ENCODE results near the gene BATF3.

The BATF3 gene

GRCh38 chr1:212668477-212668876 lies 31.2 kb downstream of the BATF3 start:
- Histone ChIP-seq H3K27me3 (ENCODE audit: insufficient read depth, low read length, poor library complexity, severe bottlenecking) (no peaks in the 10 kb centered on the region), H3K4me3 (ENCODE audit: low read length, poor library complexity, severe bottlenecking) (no peak overlapping the region), H4K20me1 (ENCODE audit: insufficient read depth, low read length, poor library complexity, severe bottlenecking) (no peaks in the 10 kb centered on the region), H3K9me2 (replicated peaks; ENCODE audit: low read depth, low read length) (no peaks in the 10 kb centered on the region), H3K4me1 (ENCODE audit: insufficient read depth, low read length, poor library complexity, severe bottlenecking) (peaks cover 37% of the 10 kb centered on the region), H3K36me3 (ENCODE audit: insufficient read depth, low read length) (no peaks in the 10 kb centered on the region), H3K9ac (ENCODE audit: low read depth, low read length, poor library complexity, severe bottlenecking) (no peak overlapping the region), H3K4me2 (ENCODE audit: low read depth, low read length, poor library complexity, severe bottlenecking) (no peak overlapping the region), H3F3A (ENCODE audit: low read depth) (peaks cover 2% of the 10 kb centered on the region; the same call in 1 of the 2 replicates), H3K9me3 (ENCODE audit: insufficient read depth, low read depth, low read length) (no peaks in the 10 kb centered on the region), H2AFZ (ENCODE audit: low read length) (peak overlapping the region; percentile 36; the same call in 1 of the 2 replicates), H3K79me2 (ENCODE audit: insufficient read depth, low read length) (no peaks in the 10 kb centered on the region)
- TF ChIP-seq EZH2phosphoT487 (IDR thresholded peaks at IDR 0.05; ENCODE audit: borderline replicate concordance) (no peak), CTCF (conservative IDR thresholded peaks at IDR 0.05; ENCODE audit: low read length) (no peak)

- Histone ChIP-seq H3K79me2 (ENCODE audit: insufficient read depth, low read length) (no peaks in the 10 kb centered on the region), H3K27me3 (ENCODE audit: insufficient read depth, low read length, poor library complexity, severe bottlenecking) (no peaks in the 10 kb centered on the region), H3K36me3 (ENCODE audit: insufficient read depth, low read length) (no peaks in the 10 kb centered on the region), H3F3A (ENCODE audit: low read depth) (peaks cover 2% of the 10 kb centered on the region; the same call in 1 of the 2 replicates), H3K4me1 (ENCODE audit: insufficient read depth, low read length, poor library complexity, severe bottlenecking) (peaks cover 37% of the 10 kb centered on the region), H3K9me3 (ENCODE audit: insufficient read depth, low read depth, low read length) (no peaks in the 10 kb centered on the region), H3K9ac (ENCODE audit: low read depth, low read length, poor library complexity, severe bottlenecking) (no peak overlapping the region), H2AFZ (ENCODE audit: low read length) (no peak overlapping the region), H4K20me1 (ENCODE audit: insufficient read depth, low read length, poor library complexity, severe bottlenecking) (no peaks in the 10 kb centered on the region), H3K4me3 (ENCODE audit: low read length, poor library complexity, severe bottlenecking) (no peak overlapping the region), H3K4me2 (ENCODE audit: low read depth, low read length, poor library complexity, severe bottlenecking) (peak overlapping the region; percentile 9), H3K9me2 (replicated peaks; ENCODE audit: low read depth, low read length) (no peaks in the 10 kb centered on the region)
- no peak for TF ChIP-seq EZH2phosphoT487 (IDR thresholded peaks at IDR 0.05; ENCODE audit: borderline replicate concordance)
Observed at GRCh38 chr1:212667223-212668139, 32.2 kb downstream of the BATF3 start.

DNA sequence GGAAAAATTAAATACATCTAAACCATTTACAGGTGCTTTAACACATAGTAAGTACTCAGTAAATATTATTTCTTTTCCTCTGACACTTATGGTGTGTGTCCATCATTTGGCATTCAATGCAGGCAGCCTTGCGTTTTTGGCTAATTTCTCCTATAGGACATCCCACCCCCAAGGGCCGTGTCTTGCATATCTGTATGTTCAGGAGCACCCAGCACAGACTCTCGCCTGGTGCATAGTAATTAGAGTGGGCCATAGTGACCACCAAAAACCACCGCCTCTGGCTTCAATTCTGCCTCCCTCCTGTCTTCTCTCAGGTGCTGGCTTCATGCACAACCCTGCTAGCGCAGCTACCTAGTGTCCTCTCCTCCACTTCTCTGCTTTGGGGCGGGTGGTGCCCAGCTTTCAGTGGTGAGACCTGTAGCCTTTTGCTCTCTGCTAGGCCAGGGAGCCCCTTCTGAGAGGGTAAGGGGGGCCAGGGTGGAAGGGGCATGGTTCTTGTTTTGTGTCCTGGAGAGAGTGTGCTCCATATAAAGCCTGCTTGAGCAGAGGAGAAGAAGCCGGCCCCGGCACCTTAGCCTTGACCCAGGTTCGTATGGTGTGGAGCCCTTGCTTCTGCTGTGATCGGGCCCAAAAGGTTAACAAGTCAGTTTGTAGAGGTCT lies 33.4 kb downstream of the BATF3 start:
- Histone ChIP-seq H2AFZ (ENCODE audit: low read length) (no peak overlapping the region), H3K4me1 (ENCODE audit: insufficient read depth, low read length, poor library complexity, severe bottlenecking) (peaks cover 31% of the 10 kb centered on the region), H3K9me3 (ENCODE audit: insufficient read depth, low read depth, low read length) (no peaks in the 10 kb centered on the region), H3K27me3 (ENCODE audit: insufficient read depth, low read length, poor library complexity, severe bottlenecking) (no peaks in the 10 kb centered on the region), H3K9me2 (replicated peaks; ENCODE audit: low read depth, low read length) (no peaks in the 10 kb centered on the region), H3K4me3 (ENCODE audit: low read length, poor library complexity, severe bottlenecking) (no peak overlapping the region), H3K4me2 (ENCODE audit: low read depth, low read length, poor library complexity, severe bottlenecking) (no peak overlapping the region), H3K79me2 (ENCODE audit: insufficient read depth, low read length) (no peaks in the 10 kb centered on the region), H4K20me1 (ENCODE audit: insufficient read depth, low read length, poor library complexity, severe bottlenecking) (no peaks in the 10 kb centered on the region), H3K9ac (ENCODE audit: low read depth, low read length, poor library complexity, severe bottlenecking) (no peak overlapping the region), H3F3A (ENCODE audit: low read depth) (peaks cover 2% of the 10 kb centered on the region; the same call in 1 of the 2 replicates), H3K36me3 (ENCODE audit: insufficient read depth, low read length) (no peaks in the 10 kb centered on the region)
- TF ChIP-seq EZH2phosphoT487 (IDR thresholded peaks at IDR 0.05; ENCODE audit: borderline replicate concordance) (no peak), CTCF (conservative IDR thresholded peaks at IDR 0.05; ENCODE audit: low read length) (no peak)
